ENCODE measurements around the gene LEFTY1. TPM values are rescaled to one million over a fixed set of nuclear protein-coding genes. Genes with fewer than 3 reads are reported as not detected.

LEFTY1 gene
- total and polyA plus RNA-seq, 9 of the 15 experiments (the other 6 are each of a cell fraction or from before 2014, with no cell fraction given) = 0.07 to 0.24 (median 0.17) TPM; not detected in 5

GRCh38 chr1:225899044-225899925 is 10.3 kb upstream of the LEFTY1 start (continued):
- TF ChIP-seq STAT6 (CRISPR knock-in tag; IDR thresholded peaks at IDR 0.05) (no peak), ZNF592 (IDR thresholded peaks at IDR 0.05) (peak; percentile 37; the same call in 1 of the 2 replicates), ZNF655 (CRISPR knock-in tag; IDR thresholded peaks at IDR 0.05) (no peak), ZEB2 (IDR thresholded peaks at IDR 0.05) (no peak), MYNN (IDR thresholded peaks at IDR 0.05) (0 out of 2 replicates have a peak, but pooled peaks have one; percentile 23), MYNN (CRISPR knock-in tag; IDR thresholded peaks at IDR 0.05) (no peak), TCF3 (CRISPR knock-in tag; IDR thresholded peaks at IDR 0.05) (peak; percentile 28; the same call in 1 of the 2 replicates)

Data from K562 (cell line).